ENCODE measurements around the gene CCDC187.

DNA sequence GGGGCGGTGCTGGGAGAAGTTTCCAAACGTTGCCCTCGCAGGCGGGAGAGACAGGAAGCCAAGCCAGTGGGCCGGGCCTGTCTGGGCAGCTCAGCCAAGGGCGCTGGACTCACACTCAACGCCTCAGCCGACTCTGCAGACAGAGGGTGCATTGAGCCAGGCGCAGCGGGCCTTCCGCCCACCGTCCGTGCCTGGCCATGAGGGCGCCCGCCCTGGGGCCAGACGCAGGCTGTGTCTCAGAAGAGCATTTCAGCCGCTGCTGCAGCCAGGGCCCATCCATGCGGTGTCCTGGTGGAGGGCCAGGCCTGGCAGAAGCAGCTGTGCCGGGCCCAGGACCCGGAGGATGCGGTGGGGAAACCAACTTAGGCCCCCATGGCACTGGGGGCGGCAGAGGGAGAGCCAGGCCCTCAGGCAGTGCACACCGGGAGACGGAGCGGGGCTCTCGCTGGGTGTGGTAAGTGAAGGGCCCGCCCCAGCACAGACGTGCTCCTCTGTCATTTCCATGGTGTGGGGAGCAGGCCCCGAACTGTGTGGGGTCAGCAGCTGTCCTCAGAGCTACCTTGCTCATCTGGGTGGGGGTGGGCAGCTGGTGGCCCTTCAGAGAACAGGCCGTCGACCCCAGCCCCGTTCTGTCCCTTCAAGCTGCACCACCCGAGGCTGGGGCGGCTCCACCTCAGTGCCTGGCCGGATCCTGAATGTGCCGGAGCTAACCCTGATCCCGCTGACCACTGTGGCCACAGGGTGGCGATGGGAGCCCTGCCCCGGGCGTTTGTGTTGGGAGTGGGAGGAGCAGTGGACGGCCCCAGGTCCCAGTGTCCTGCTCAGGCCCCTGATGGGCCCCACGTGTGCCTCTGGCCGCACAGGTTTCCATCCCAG, 41.6 kb upstream of the CCDC187 start:
- no peak for TF ChIP-seq TAF1 (IDR thresholded peaks at IDR 0.05; ENCODE audit: low read depth, low read length)
- TF ChIP-seq POLR2A (IDR thresholded peaks at IDR 0.05; ENCODE audit: low read depth, low read length), result no peak
- TF ChIP-seq SPI1 (IDR thresholded peaks at IDR 0.05; ENCODE audit: low read depth, low read length), result no peak
- TF ChIP-seq POLR2AphosphoS5 (IDR thresholded peaks at IDR 0.05; ENCODE audit: low read depth, low read length), result no peak

Measured in GM12891 (cell line).